ENCODE data around the gene C11orf54.

C11orf54 gene

GRCh38 chr11:93741094-93741881 is at the start of gene C11orf54, which contains the start of gene TAF1D:
C11orf54 (plus strand) TSS chr11:93741672; CDS start chr11:93747394, 5,722 bp downstream.
TAF1D (minus strand) TSS chr11:93741495; CDS start chr11:93739304, 2,191 bp downstream.
- peak; percentile 97 for DNase-seq

- no peak for DNase-seq
Observed at GRCh38 chr11:93694109-93694508, 47.4 kb upstream of the C11orf54 start.

GRCh38 chr11:93694557-93694956 is 46.9 kb upstream of the C11orf54 start:
- no peak for DNase-seq

- no peak for DNase-seq
Observed at GRCh38 chr11:93697611-93698010, 43.9 kb upstream of the C11orf54 start.

GRCh38 chr11:93700830-93701229 is 40.6 kb upstream of the C11orf54 start:
- DNase-seq: no peak

GRCh38 chr11:93704237-93704636 is 37.2 kb upstream of the C11orf54 start:
- DNase-seq: peak; percentile 32

GRCh38 chr11:93710239-93710638 is 31.2 kb upstream of the C11orf54 start:
- no peak for DNase-seq

- DNase-seq: no peak
Observed at GRCh38 chr11:93712678-93713077, 28.8 kb upstream of the C11orf54 start.

GRCh38 chr11:93715797-93716396 is 25.6 kb upstream of the C11orf54 start:
- no peak for DNase-seq

GRCh38 chr11:93717501-93717900 is 24.0 kb upstream of the C11orf54 start:
- DNase-seq: no peak

GRCh38 chr11:93718057-93718563 is 23.4 kb upstream of the C11orf54 start:
- no peak for DNase-seq

- no peak for DNase-seq
Observed at GRCh38 chr11:93719310-93719709, 22.2 kb upstream of the C11orf54 start.

- no peak for DNase-seq
Observed at GRCh38 chr11:93720522-93720921, 20.9 kb upstream of the C11orf54 start.

GRCh38 chr11:93724089-93724488 is 17.4 kb upstream of the C11orf54 start:
- DNase-seq: no peak

- no peak for DNase-seq
Observed at GRCh38 chr11:93727985-93728791, 13.3 kb upstream of the C11orf54 start.

GRCh38 chr11:93728792-93729128 is 12.7 kb upstream of the C11orf54 start:
- no peak for DNase-seq

- no peak for DNase-seq
Observed at GRCh38 chr11:93729129-93729616, 12.3 kb upstream of the C11orf54 start.

GRCh38 chr11:93730108-93731107 is 11.1 kb upstream of the C11orf54 start:
- no peak for DNase-seq

GRCh38 chr11:93732237-93732892 is 9.1 kb upstream of the C11orf54 start:
- DNase-seq: no peak

GRCh38 chr11:93733474-93733873 is 8.0 kb upstream of the C11orf54 start:
- DNase-seq: no peak

All from activated CD4-positive, alpha-beta T cell treated with anti-CD3 and anti-CD28 coated beads for 48 hours (primary cell).